Heart right ventricle (tissue), 16 donors: Measurements from ENCODE around the gene PHLPP1. TPM values are rescaled to one million over a fixed set of nuclear protein-coding genes. Genes with fewer than 3 reads are reported as not detected.

Experiments used
- ATAC-seq, 8 donors: fragments of 200-7000 bp; cut with Tn5 transposase; one replicate each; pipeline ENCODE4 v1.9.1; 2020; ENCODE audit warnings: mild to moderate bottlenecking in 8 of 8, moderate library complexity in 8 of 8, moderate number of reproducible peaks in 1 of 8
- DNase-seq, 2 donors: peaks; one replicate each; pipeline ENCODE4 v3.0.0-alpha.2; 2020
- H3K27ac ChIP-seq, 10 donors: fragments of 200-600 bp; sonication (generic) in 2 of 10; one replicate each; pipeline versions ENCODE4 v1.5.0 to v1.8.0; 2020 to 2022; ENCODE audit warnings: mild to moderate bottlenecking in 3 of 10
- H3K27me3 ChIP-seq, 7 donors: fragments of 200-600 bp; one replicate each; pipeline ENCODE4 v1.8.0; 2021 to 2022; ENCODE audit warnings: mild to moderate bottlenecking in 2 of 7
- H3K36me3 ChIP-seq, 9 donors: fragments of 200-600 bp; sonication (generic) in 1 of 9; one replicate each; pipeline versions ENCODE4 v1.5.0 to v1.8.0; 2020 to 2022; ENCODE audit warnings: mild to moderate bottlenecking in 2 of 9
- H3K4me1 ChIP-seq, 9 donors: fragments of 200-600 bp; sonication (generic) in 1 of 9; one replicate each; pipeline versions ENCODE4 v1.5.0 to v1.8.0; 2020 to 2022; ENCODE audit warnings: mild to moderate bottlenecking in 4 of 9
- H3K4me3 ChIP-seq, 10 donors: fragments of 200-600 bp; sonication (generic) in 2 of 10; one replicate each; pipeline versions ENCODE4 v1.5.0 to v1.8.0; 2020 to 2022; ENCODE audit warnings: mild to moderate bottlenecking in 7 of 10, moderate library complexity in 2 of 10
- H3K9me3 ChIP-seq, 11 donors: fragments of 200-600 bp in 10 of 11; sonication (generic) in 2 of 11; one replicate each; pipeline versions ENCODE4 v1.5.0 to v1.8.0; 2013 to 2022; ENCODE audit warnings: mild to moderate bottlenecking in 2 of 11, control low read depth in 1 of 11, moderate library complexity in 1 of 11
- WGBS, 2 donors: extraction: QIAGEN DNeasy Blood & Tissue Kit; methylation state at CpG; one replicate each; pipeline ENCODE4 v1.1.7; 2013; ENCODE audit warnings: inconsistent platforms in 1 of 2; 5-methylcytosine and 5-hydroxymethylcytosine counted together
- intact Hi-C, 10 donors: fragments of 100-400 bp; cut with DNase I; formaldehyde crosslinking; loops; one replicate each; pipeline versions ENCODE4 v1.11.1 to v1.14.2; 2022
- polyA plus RNA-seq, 2 donors: library from polyadenylated mRNA; stranded (reverse); fragments of 200-250 nt; gene quantifications; one replicate each; pipeline ENCODE4 v1.2.3, GENCODE V29; 2013
- total RNA-seq, 10 donors: library from RNA; stranded (reverse); fragmentation: NEBNext Ultra II Directional in 3 of 10; extraction: Animal tissue kit (Norgen Biotek cat#: 25700) in 3 of 10; gene quantifications; one replicate each; pipeline versions ENCODE4 v1.2.1 to v1.2.4, GENCODE V29; 2021 to 2023
- TF ChIP-seq, protein P1 (sequence below), 9 donors: fragments of 200-600 bp; sonication (generic) in 2 of 9; IDR thresholded peaks; one replicate each; pipeline versions ENCODE4 v1.5.0 to v1.8.0; 2021 to 2022; ENCODE audit warnings: antibody characterized with exemption in 9 of 9, mild to moderate bottlenecking in 5 of 9, moderate library complexity in 1 of 9
- donor health status: Arrhythmogenic right ventricular cardiomyopathy.
- donor health status: ischemic (EF 13 %, LVEDD 7.1; RV severe dilation, severe dysfunction).
- donor health status: healthy with polysubstance abuse.
- donor health status: DM: no; HTN: yes; CAD: no.
- donor health status: DM: no; HTN: no; CAD: no.
- donor health status: ischemic (EF 25% LVEDD 6.9; RV normal size, moderate dysfunction).
- donor health status: ischemic (EF 25% LVEDD 5.7; RV mildly dilated, moderate dysfunction).
- donor health status: healthy.
- donor health status: DM: yes; HTN: yes; CAD: no.
- donor health status: Ischemic cardiomyopathy.
- donor health status: ischemic (EF 35%, LVEDD 5.7; RV mildly dilated, moderate dysfunction).
- donor health status: nonischemic (EF 11% LVEDD 7.7; RV severe dilation, severe dysfunction).
- donor health status: DM: yes; HTN: yes; CAD: no.
- donor health status: PGD.
- donor health status: ischemic (EF 29% LVEDD 5.4; RV normal size, mild dysfunction).
- donor health status: nonischemic (EF 23%, LVEDD 6.1; RV moderate dilation, normal function).

Gene PHLPP1
- total and polyA plus RNA-seq, 12 donors: 1.8 to 10.7 (median 8.0) TPM

- intact Hi-C loops: loop anchor here (2.0 to 10.0 kb wide), 8 partner anchors 117 to 424 kb away; no protein-coding TSS in a partner anchor
- ATAC-seq (no peak), DNase-seq (no peak)
- H3K4me1 ChIP-seq: peaks cover 0 to 5% (median 0%) of the 10 kb centered on the region in 9 donors
- H3K4me3 ChIP-seq: no peak overlapping the region
- H3K27ac ChIP-seq: no peak overlapping the region
- H3K9me3 ChIP-seq: peaks cover 0 to 15% (median 6%) of the 10 kb centered on the region in 11 donors
- H3K36me3 ChIP-seq: no peaks in the 10 kb centered on the region
- TF ChIP-seq, protein P1, sequence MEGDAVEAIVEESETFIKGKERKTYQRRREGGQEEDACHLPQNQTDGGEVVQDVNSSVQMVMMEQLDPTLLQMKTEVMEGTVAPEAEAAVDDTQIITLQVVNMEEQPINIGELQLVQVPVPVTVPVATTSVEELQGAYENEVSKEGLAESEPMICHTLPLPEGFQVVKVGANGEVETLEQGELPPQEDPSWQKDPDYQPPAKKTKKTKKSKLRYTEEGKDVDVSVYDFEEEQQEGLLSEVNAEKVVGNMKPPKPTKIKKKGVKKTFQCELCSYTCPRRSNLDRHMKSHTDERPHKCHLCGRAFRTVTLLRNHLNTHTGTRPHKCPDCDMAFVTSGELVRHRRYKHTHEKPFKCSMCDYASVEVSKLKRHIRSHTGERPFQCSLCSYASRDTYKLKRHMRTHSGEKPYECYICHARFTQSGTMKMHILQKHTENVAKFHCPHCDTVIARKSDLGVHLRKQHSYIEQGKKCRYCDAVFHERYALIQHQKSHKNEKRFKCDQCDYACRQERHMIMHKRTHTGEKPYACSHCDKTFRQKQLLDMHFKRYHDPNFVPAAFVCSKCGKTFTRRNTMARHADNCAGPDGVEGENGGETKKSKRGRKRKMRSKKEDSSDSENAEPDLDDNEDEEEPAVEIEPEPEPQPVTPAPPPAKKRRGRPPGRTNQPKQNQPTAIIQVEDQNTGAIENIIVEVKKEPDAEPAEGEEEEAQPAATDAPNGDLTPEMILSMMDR (IDR thresholded peaks at IDR 0.05): no peak
- H3K27me3 ChIP-seq: peaks cover 0 to 21% (median 6%) of the 10 kb centered on the region in 7 donors
These were observed 302.6 kb downstream of the PHLPP1 start for GRCh38 chr18:63017977-63018376.

GRCh38 chr18:63022429-63023022 lies 307.2 kb downstream of the PHLPP1 start:
- intact Hi-C loops: loop anchor here in 8 of 10 donors (2.0 to 10.0 kb wide), 8 partner anchors 92 to 412 kb away; no protein-coding TSS in a partner anchor
- ATAC-seq: peak in 1 of 8 donors; percentile 35

DNA sequence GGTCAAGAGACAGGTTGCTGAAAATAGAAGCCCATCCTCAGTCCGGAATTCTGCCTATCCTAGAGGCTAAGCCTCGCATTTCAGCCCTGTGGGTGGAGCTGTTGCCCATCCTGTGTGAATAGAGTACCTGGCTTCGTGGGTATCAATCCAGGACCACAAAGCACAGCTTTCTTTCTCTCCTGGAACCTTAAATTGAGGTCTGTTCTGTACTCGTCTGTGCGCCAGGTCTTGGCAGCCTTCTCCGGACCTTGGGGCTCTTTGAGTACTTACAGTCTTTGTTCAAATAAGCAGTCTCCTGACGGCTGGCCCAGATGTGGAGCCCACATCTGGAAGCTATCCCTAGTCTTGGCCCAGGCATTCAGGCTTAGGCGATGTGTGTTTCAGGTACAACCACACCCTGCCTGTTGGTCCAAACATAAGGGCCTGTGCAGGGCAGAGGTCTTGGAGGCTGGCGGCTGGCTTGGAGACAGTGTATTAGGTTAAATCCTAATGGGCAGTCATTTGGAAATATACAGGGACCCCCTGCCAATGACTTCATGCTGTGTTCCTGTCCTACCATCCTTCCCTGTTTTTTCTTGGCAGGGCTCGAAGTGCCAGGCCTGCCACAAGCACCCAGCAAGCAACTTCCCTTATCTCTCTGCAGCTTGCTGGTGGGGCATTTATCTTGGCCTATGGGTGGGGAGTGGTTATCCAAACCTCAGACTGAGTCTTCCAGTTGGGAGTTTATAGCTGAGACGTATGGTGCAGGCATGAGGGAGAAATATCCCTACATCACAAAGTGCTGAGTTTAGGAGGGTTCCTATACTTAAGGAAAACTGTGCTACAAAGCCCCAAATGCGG lies 310.1 kb downstream of the PHLPP1 start:
- Histone ChIP-seq H3K4me3 (no peak overlapping the region), H3K9me3 (no peaks in the 10 kb centered on the region), H3K36me3 (no peaks in the 10 kb centered on the region), H3K27me3 (no peaks in the 10 kb centered on the region), H3K4me1 (peaks cover 0 to 4% (median 0%) of the 10 kb centered on the region in 9 donors), H3K27ac (no peak overlapping the region)
- 67 to 73% methylated on average over 12 of the region's 12 CpGs for WGBS, 2 donors
- ATAC-seq (peak in 5 of 8 donors; percentile 44 to 85 (median 75)), DNase-seq (peak in 1 of 2 donors; percentile 19)
- intact Hi-C loops: loop anchor here in 7 of 10 donors (1.0 to 10.0 kb wide), 10 partner anchors 89 to 409 kb away; no protein-coding TSS in a partner anchor
- TF ChIP-seq, protein P1 (IDR thresholded peaks at IDR 0.05): peak; percentile 30 to 65 (median 51)

More at GRCh38 chr18:63022429-63023022, 307.2 kb downstream of the PHLPP1 start:
- no peak for DNase-seq
- H3K27ac ChIP-seq: no peak overlapping the region
- no peak overlapping the region for H3K4me3 ChIP-seq
- TF ChIP-seq, protein P1 (IDR thresholded peaks at IDR 0.05): peak; percentile 15 to 55 (median 50)
- H3K36me3 ChIP-seq: no peaks in the 10 kb centered on the region
- no peaks in the 10 kb centered on the region for H3K27me3 ChIP-seq
- WGBS, 2 donors: 68 to 69% methylated on average over 26 of the region's 26 CpGs
- peaks cover 0 to 15% (median 6%) of the 10 kb centered on the region in 11 donors for H3K9me3 ChIP-seq
- peaks cover 0 to 5% (median 0%) of the 10 kb centered on the region in 9 donors for H3K4me1 ChIP-seq

DNA sequence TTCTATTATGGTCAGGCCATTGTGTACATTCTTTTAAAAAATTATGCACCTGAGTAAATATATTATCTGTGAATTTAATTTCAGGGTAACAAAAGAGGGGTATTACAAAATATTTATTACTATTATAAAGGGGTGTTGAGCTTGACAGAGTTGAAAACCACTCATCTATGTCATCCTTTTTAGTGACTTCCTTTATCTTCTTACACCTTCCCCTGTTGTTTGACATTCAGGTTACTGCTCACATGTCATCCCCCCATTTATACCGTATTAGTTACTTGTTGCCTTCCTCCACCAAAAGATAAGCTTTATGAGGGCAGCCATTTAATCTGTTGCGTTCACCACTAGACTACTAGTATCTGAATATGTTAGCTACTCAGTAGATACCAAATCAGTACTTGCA lies 313.0 kb downstream of the PHLPP1 start:
- H3K27ac ChIP-seq: no peak overlapping the region
- WGBS, 2 donors: 81 to 86% methylated on average over 2 of the region's 2 CpGs
- TF ChIP-seq, protein P1 (IDR thresholded peaks at IDR 0.05): no peak
- ATAC-seq (no peak), DNase-seq (no peak)
- no peaks in the 10 kb centered on the region for H3K36me3 ChIP-seq
- H3K4me3 ChIP-seq: no peak overlapping the region
- no peaks in the 10 kb centered on the region for H3K4me1 ChIP-seq
- peaks cover 0 to 11% (median 0%) of the 10 kb centered on the region in 11 donors for H3K9me3 ChIP-seq
- intact Hi-C loops: loop anchor here in 7 of 10 donors (5.0 to 10.0 kb wide), 8 partner anchors 86 to 406 kb away; no protein-coding TSS in a partner anchor
- H3K27me3 ChIP-seq: no peaks in the 10 kb centered on the region
